HuH-7.5 (cell line): Measurements from ENCODE around the gene XAF1.
"Not testable (repeated sequence)": the region's sequence is repeated elsewhere in the genome, so short reads cannot be mapped to it uniquely, and the experiment has no call there.

Experiments
- DNase-seq: peaks from one replicate; pipeline ENCODE4 v3.0.0; 2011; ENCODE audit warnings: low spot score

XAF1 gene

GRCh38 chr17:6800422-6801027, 44.7 kb downstream of the XAF1 start:
- no peak for DNase-seq

GRCh38 chr17:6811510-6811909, 55.7 kb downstream of the XAF1 start:
- DNase-seq, result no peak

- no peak for DNase-seq
Observed at GRCh38 chr17:6812295-6812694, 56.4 kb downstream of the XAF1 start.

- DNase-seq, result no peak
Observed at GRCh38 chr17:6815775-6816174, 59.9 kb downstream of the XAF1 start.

GRCh38 chr17:6816368-6816767, 60.5 kb downstream of the XAF1 start:
- not testable (repeated sequence) for DNase-seq

GRCh38 chr17:6818938-6819337, 63.1 kb downstream of the XAF1 start:
- no peak for DNase-seq

- no peak for DNase-seq
Observed at GRCh38 chr17:6823011-6823442, 67.2 kb downstream of the XAF1 start.
